Amygdala (tissue), 56 donors: ENCODE results near the gene NQO1.

ENCODE experiments used
- DNase-seq, 56 donors: peaks; one replicate each; lab custom pipeline; 2025; lab: John Stamatoyannopoulos, UW

Gene NQO1

DNA sequence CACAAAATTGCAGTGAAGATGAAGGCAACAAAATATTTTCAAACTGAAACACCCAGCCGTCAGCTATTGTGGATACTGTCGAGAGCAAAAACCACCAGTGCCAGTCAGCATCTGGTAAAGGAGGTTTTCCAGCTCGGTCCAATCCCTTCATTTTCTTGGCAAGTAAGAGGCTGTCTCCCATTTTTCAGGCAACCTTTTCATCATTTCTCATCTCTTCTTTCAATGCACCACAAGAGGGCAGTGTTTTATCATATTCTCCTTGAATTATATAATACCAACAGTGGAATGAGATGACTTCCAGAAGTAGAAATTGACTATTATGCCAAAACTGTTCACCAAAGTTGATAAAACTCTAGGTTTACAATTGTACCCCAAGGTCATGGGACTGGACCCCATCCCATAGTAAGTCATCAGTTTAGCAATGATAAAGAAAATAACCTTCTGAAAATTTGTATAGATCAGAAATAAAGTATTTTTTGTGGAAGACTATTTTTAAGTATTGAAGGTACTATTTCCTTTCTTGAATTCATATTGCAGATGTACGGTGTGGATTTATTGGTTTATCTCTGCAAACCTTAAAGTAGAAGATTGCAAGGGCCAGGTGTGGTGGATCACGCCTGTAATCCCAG is 16.8 kb downstream of the NQO1 start:
- DNase-seq = peak in 1 of 56 donors; percentile 83

- no peak for DNase-seq
Measured at GRCh38 chr16:69707920-69708683, 18.3 kb downstream of the NQO1 start.

DNA sequence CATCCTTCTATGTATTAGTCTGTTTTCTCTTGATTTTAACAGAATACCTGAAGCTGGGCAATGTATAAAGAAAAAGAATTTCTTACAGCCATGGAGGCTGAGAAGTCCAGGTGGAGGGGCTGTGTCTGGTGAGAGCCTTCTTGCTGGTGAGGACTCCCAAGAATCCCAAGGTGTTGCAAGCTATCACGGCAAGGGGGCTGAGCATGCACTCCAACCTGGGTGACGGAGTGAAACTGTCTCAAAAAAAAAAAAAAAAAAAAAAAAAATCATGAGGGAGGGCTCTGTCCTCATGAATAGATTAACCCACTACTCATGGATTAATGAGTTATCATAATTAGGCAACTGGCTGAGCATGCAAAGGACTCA is 19.4 kb downstream of the NQO1 start:
- no peak for DNase-seq

DNA sequence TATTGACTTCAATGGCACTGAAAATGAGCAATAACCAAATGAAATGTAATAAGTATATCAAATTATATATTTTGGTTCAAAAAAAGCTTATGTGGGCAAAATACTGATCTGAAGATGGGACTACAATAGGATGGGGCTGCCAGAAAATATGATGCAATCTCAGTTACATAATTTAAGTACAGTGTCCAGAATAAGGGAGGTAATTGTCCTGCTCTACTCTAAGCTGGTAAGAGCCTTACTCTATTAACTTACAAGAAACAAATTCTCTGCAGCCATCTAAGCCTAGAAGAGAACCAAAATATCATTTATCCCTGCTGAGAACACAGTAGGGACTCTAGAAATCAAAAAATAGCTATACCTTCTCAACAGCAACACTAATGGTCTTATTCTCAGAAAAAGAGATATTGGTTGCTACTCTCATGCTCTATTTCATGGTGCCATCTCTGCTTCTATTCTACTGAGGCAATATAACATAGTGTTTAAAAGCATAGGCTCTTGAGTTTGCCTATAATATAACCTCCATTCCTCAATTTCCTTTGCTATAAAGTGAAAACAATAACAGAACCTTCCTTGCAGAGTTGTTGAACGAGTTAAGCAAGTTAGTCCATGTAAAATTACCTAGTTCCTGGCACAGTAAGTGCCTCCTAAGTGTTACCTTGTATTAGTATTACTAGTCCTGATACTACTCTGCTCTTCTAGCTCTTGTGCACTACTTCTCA is 19.9 kb downstream of the NQO1 start:
- no peak for DNase-seq

DNA sequence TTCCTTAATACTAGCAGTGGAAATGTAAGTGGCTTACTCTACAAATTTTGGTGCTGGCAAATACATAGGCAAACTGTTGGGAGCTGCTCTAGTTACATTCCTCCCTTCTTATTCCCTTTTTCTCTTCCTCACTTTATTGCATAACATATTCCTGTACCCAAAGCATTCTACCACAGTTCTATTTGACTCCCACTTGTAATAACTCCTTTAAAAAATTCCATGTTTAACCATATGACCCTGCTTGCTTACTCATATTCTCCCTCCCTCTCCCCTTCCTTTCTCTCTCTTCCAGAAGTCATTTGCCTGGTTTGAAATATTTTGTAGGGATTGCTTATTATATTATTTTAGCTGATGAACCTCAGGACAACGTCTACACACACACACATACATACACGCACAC is 22.7 kb downstream of the NQO1 start:
- DNase-seq = no peak

DNA sequence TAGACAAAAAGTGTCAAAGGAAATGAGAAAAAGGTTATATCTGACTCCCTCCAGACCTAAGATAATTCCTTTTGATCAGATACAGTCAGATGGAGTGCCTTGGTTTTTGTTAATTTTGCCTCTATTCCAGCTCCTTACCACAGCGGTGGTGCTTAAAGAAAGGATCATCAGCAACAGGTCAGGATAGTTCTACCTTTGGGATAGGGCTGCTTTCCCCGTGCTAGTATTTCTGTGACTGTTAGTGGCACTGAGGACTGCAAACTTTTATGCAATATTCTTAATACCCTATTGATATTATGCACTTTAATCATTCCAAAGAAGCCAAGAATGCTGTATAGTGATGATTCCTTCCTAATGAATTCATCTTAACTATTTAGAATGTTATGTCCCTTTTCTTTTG is 24.5 kb downstream of the NQO1 start:
- no peak for DNase-seq

DNA sequence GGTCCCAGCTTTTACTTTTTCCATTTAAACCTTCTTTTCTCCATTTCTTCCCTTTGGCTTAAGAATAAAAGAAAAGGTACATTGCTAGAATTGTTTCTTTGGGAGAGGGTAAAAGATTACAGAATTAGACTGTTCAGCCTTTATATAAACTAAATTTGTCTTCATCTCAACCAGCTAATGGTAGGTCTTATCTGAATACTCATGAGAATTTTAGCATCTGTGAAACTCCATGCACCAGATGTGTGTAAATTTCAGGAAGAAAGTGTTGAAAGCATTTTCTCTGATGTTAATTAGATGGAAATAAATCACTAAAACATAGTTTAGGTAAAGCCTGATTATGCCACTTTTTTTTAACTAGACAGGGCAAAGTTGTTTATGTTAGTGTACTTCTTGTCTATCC is 24.9 kb downstream of the NQO1 start:
- DNase-seq = no peak

DNA sequence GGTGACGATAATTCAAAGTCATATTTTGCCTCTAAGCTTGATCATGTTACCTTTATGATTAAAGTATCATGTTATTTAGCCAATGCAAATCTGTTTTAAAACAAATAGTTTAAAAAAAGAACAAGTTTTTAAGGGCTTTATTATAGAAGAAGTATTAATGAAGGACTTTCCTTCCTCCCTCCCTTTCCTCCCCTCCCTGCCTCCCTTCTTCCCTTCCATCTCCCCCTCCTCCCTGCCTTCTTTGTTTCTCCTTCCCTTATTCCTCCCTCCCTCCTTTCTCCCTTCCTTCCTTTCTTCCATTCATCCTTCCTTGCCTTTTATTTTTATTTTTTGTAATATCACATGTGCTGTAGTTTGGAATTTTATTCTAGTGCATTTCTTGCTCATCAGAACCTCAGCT is 26.4 kb downstream of the NQO1 start:
- no peak for DNase-seq

GRCh38 chr16:69698404-69698803 is 28.0 kb downstream of the NQO1 start:
- DNase-seq = no peak

GRCh38 chr16:69693916-69694315 is 32.4 kb downstream of the NQO1 start:
- DNase-seq = no peak

- DNase-seq = peak in 2 of 56 donors; percentile 5 to 7
Measured at GRCh38 chr16:69691980-69692911, 34.1 kb downstream of the NQO1 start.

GRCh38 chr16:69688589-69688988 is 37.8 kb downstream of the NQO1 start:
- no peak for DNase-seq

DNA sequence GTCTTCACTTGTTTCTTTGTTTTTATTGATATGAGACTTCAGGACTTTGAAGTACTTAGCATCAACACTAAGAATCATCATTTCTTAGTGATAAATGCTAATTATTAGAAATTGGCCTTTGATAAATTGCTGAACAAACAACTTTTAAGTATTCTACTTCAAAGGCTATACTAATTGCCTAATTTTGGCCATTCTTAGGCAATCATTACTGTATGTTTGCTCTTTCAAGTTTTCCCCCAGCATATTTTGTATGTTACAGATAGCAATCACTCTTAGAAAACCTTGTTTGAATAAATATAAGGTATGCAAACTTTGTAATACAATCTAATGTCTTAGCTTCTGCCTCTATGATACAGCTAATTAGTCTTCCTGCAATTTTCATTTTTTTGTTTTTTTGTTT is 46.0 kb downstream of the NQO1 start:
- no peak for DNase-seq

DNA sequence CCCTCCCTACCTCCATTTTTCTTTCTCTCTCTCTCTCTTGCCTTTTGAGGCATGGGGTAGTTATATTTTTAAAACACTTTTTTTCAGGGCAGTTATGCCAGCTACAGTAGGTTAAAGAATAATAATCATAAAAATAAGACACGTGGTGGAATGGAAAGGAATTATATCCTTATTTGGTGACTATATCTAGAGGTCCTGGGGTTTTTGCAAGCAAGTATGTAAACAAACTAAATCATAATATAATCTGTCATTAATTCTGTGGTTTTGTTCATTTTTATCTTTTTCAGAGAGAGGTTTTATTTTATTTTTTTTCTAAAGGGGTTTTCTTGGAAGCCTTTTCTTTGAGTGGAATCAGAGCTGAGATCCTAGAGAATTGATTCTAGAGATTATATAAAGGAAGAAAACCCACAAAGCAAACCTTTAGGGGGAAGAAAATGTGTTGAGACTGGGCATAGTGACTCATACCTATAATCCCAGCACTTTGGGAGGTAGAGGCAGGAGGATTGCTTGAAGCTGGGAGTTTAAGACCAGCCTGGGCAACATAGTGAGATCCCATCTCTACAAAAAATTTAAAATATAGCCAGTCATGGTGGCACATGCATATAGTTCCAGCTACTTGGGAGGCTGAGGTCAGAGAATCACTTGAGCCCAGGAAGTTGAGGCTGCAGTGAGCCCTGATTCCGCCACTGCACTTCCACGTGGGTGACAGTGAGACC is 53.2 kb downstream of the NQO1 start:
- no peak for DNase-seq

- no peak for DNase-seq
Measured at GRCh38 chr16:69672315-69672997, 53.9 kb downstream of the NQO1 start.

GRCh38 chr16:69669577-69669976 is 56.8 kb downstream of the NQO1 start:
- no peak for DNase-seq

DNA sequence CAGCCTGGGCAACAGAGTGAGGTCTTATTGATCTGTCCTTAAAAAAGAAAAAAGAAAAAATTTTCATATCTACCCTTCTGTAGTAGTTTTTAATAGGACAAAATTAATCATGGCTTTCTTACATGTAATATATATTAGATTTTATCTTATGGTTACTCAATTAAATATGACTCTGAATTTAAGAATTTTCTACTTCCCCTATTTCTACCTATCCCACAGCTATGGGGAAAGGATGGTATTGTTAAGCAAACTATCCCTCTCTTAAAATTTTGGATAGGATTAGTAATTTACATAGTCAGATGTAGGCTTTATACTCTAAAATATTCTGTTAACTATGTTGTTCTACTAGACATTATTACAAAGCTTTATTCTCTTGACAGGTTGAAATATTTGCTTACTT is 62.5 kb downstream of the NQO1 start:
- no peak for DNase-seq

GRCh38 chr16:69662901-69663300 is 63.5 kb downstream of the NQO1 start:
- DNase-seq = no peak

DNA sequence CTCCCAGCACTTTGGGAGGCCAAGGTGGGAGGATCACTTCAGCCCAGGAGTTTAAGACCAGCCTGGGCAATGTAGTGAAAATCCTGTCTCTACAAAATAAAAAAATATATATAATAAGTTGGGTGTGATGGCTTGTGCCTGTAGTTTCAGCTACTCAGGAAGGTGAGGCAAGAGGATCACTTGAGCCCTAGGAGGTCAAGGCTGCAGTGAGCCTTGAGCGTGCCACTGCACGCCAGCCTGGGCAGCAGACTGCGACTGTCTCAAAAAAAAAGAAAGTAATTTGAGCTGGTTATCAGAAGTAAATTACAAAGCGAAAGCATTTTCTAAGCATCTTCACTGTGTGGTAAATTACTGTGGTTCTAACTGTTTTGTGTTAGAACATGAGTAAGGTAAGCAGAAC is 66.2 kb downstream of the NQO1 start:
- DNase-seq = no peak
